Measurements from ENCODE around the gene PLEKHM3. TPM values are rescaled to one million over a fixed set of nuclear protein-coding genes. Genes with fewer than 3 reads are reported as not detected.

The PLEKHM3 gene
- total RNA-seq, 1 donor from 2014 or later: 6.8 TPM

DNA sequence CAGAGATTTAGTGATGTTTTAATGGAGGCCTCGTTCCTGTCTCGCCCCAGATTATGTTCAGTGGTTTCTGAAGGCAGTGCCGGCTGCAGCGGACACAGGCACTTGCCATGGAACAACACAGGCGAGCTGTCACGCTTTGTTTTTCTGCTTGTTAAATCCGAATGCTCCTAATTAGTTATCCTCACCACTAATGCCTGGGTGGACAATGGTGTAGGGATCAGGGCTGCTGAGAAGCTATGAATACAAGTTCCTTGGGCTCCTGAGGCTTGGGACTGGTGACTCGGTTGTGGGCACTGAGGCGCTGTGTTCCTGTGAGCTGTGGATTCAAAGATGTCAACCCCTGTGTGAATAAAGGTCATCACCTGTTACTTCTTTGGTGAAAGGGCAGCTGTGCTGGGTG, 123.5 kb downstream of the PLEKHM3 start:
- H3K27ac Mint-ChIP-seq (ENCODE audit: unreplicated experiment): no peak overlapping the region
- H3K4me3 Mint-ChIP-seq: no peak overlapping the region
- TF ChIP-seq, protein P1, sequence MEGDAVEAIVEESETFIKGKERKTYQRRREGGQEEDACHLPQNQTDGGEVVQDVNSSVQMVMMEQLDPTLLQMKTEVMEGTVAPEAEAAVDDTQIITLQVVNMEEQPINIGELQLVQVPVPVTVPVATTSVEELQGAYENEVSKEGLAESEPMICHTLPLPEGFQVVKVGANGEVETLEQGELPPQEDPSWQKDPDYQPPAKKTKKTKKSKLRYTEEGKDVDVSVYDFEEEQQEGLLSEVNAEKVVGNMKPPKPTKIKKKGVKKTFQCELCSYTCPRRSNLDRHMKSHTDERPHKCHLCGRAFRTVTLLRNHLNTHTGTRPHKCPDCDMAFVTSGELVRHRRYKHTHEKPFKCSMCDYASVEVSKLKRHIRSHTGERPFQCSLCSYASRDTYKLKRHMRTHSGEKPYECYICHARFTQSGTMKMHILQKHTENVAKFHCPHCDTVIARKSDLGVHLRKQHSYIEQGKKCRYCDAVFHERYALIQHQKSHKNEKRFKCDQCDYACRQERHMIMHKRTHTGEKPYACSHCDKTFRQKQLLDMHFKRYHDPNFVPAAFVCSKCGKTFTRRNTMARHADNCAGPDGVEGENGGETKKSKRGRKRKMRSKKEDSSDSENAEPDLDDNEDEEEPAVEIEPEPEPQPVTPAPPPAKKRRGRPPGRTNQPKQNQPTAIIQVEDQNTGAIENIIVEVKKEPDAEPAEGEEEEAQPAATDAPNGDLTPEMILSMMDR (conservative IDR thresholded peaks at IDR 0.05): no peak
- no peaks in the 10 kb centered on the region for H3K36me3 Mint-ChIP-seq (ENCODE audit: low read depth)
- peaks cover 35% of the 10 kb centered on the region for H3K4me1 Mint-ChIP-seq
- DNase-seq (ENCODE audit: low read depth, low spot score): no peak
- H3K27me3 Mint-ChIP-seq (ENCODE audit: low read depth): no peaks in the 10 kb centered on the region
- no peaks in the 10 kb centered on the region for H3K9me3 Mint-ChIP-seq

DNA sequence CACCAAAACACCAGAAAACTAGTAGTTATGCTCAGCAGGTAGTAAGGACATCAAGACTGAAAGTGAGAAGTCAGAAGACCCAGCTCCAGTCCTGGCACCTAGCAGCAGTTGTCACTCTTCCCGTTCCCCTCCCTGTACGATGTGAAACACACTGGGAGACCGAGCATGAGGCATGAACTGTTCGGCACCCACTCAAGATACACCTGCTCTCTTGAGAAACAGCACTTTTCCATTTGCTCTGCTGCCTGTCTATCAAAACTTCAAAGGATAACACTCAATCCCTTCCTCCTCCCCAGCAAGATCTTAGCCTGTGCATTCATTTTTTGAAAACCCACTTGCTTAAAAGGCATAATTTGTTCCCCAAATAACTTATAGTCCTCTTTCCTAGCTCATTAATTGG, 123.9 kb downstream of the PLEKHM3 start:
- Mint-ChIP-seq H3K4me1 (peaks cover 39% of the 10 kb centered on the region), H3K27me3 (ENCODE audit: low read depth) (no peaks in the 10 kb centered on the region), H3K27ac (ENCODE audit: unreplicated experiment) (no peak overlapping the region), H3K4me3 (no peak overlapping the region), H3K36me3 (ENCODE audit: low read depth) (no peaks in the 10 kb centered on the region), H3K9me3 (no peaks in the 10 kb centered on the region)
- TF ChIP-seq, protein P1 (conservative IDR thresholded peaks at IDR 0.05): no peak
- DNase-seq (ENCODE audit: low read depth, low spot score): no peak

DNA sequence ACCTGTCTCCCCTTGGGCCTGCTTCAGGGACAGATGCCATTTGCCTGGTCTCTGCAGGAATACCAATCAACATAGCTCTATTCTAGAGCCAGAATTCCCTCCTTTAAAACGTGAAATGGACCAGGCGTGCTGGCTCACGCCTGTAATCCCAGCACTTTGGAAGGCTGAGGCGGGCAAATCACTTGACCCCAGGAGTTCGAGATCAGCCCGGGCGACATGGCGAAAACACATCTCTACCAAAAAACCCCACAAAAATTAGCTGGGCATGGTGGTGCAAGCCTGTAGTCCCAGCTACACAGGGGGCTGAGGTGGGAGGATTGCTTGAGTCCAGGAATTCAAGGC, 127.0 kb downstream of the PLEKHM3 start:
- Mint-ChIP-seq H3K4me1 (peaks cover 51% of the 10 kb centered on the region), H3K27ac (ENCODE audit: unreplicated experiment) (no peak overlapping the region), H3K9me3 (no peaks in the 10 kb centered on the region), H3K36me3 (ENCODE audit: low read depth) (no peaks in the 10 kb centered on the region), H3K27me3 (ENCODE audit: low read depth) (no peaks in the 10 kb centered on the region), H3K4me3 (no peak overlapping the region)
- no peak for DNase-seq (ENCODE audit: low read depth, low spot score)
- TF ChIP-seq, protein P1 (conservative IDR thresholded peaks at IDR 0.05): no peak

DNA sequence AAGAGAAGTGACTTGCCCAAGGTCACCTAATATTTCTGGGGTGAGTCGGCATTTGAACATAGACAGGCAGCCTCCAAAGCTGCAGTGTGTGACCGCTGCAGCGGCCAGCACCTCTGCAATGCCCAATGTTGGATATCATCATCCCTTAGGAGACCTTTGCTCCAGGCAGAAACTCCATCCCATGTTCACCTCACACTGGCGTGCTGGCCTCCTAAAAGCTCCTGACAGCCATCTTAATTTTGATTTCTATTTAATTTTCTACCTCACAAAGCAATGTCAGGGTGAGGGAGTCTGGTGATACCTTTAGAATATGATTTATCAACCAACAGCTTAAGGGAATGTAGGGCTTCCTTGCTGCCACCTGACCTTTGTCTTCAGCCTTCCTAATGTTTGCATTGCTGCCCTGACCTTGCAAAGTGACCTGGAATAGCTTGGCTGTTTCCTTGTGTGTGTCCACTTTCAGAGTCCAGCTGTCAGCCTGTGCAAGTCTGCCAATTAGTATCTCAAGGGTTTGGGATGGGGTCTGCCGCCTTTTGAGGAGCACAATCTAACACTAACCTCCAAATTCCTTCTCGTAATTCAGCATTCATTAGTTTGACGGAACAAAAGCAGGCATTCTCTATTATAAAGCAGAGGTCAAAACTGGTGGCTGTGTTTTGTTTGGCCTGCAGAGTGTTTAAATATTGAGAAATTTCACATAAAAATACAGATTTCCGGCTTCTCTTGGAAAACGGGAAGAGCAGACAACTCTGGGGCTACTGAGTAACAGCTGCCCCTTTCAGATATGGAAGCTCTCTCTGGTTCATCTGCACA, 127.6 kb downstream of the PLEKHM3 start:
- no peaks in the 10 kb centered on the region for H3K9me3 Mint-ChIP-seq
- peak overlapping the region; percentile 57 for H3K27ac Mint-ChIP-seq (ENCODE audit: unreplicated experiment)
- no peaks in the 10 kb centered on the region for H3K36me3 Mint-ChIP-seq (ENCODE audit: low read depth)
- peaks cover 51% of the 10 kb centered on the region for H3K4me1 Mint-ChIP-seq
- H3K27me3 Mint-ChIP-seq (ENCODE audit: low read depth): no peaks in the 10 kb centered on the region
- DNase-seq (ENCODE audit: low read depth, low spot score): no peak
- TF ChIP-seq, protein P1 (conservative IDR thresholded peaks at IDR 0.05): no peak
- H3K4me3 Mint-ChIP-seq: no peak overlapping the region

DNA sequence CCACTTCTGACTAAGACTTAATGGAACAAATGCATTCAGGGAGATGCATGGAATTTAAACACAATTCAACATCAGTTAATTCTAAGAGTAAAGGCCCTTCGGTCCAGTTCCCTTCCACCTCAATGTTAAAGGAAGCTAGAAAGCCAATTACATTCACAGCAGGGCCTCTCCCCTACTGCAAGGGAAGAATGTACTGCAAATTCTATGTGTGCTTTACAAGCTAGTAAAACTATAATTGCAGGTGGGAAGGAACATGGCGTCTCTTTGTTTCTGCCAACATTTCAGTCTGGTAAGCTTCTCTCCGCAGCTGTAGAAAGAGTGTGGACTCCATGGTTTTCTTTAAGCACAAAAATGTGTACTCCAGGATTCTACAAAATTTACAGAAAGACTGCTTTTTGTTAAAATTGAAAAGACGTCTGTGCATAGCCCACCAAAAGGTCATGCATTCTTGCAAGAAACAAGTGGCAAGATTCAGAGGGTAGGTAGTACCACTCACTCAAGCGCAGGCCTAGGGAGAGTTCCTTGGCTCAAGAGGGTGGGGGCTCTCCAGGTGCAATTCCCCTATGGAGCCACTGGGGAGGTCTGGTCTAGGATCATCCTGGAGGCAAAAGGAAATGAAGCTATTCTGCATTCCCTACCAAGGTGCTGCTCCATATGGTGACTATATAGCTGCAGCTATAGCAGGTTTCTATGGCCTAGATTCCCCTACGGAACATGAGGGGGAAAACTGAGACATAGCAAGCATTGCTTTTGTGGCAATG, 128.6 kb downstream of the PLEKHM3 start:
- TF ChIP-seq, protein P1 (conservative IDR thresholded peaks at IDR 0.05): peak; percentile 40
- no peak for DNase-seq (ENCODE audit: low read depth, low spot score)
- Mint-ChIP-seq H3K27me3 (ENCODE audit: low read depth) (peaks cover 4% of the 10 kb centered on the region), H3K9me3 (no peaks in the 10 kb centered on the region), H3K36me3 (ENCODE audit: low read depth) (no peaks in the 10 kb centered on the region), H3K4me3 (no peak overlapping the region), H3K4me1 (peaks cover 41% of the 10 kb centered on the region), H3K27ac (ENCODE audit: unreplicated experiment) (no peak overlapping the region)

Measured in neural crest cell (in vitro differentiated cells).